Endometrium (tissue), 2 donors: ENCODE measurements around the gene CDH13.

Experiments used
- FAIRE-seq: peaks from 2 replicates; lab custom pipeline; 2012; peaks lifted over from hg19 to GRCh38; lab: Jason Lieb, UNC
- donor health status: control.
- donor health status: control.

Gene CDH13

GRCh38 chr16:82652826-82653225, 26.1 kb downstream of the CDH13 start:
- no peak for FAIRE-seq

DNA sequence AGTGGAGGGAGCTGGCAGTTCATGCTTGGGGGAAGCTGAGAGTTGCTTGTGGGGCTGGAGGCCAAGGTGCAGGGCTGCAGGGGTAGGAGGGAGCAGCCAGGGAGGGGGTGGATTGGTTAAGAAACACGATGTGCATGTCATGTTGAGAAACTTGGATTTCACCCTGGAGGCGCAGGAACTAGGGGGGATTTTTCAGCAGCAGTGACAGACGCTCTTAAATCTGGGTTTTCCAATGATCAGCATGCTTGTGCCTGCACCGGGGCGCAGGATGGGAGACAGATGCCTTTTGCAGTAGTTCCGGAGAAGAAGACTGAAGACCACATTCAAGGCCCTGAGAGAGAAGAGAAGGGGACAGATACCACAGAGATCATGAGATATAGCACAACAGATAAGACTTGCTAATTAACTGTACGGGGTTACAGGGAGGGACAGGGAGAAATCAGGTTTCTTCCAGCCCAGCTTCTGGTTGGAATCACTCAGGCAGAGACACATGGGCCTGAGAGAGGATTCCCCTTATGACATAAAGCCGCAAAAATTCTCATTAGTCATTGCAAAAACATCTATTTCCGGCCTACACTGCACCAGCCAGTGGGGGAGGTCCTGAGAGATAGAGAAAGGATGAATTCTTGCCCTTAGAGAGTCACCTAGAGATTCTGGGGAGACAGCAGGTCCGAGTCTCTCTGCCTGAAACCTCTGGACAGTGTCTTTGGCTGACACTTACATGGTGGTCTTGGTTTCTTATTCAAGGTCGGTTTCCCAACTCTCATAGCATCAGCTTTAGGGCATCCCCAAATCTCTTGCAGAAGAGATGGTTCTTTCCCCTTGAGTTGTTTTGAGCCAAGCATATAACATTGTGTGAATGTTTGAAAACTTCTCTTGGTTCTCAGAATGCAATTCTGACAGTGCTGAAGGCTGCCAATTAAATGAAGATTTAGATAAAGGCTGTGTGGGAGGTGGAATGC, 27.1 kb downstream of the CDH13 start:
- no peak for FAIRE-seq

DNA sequence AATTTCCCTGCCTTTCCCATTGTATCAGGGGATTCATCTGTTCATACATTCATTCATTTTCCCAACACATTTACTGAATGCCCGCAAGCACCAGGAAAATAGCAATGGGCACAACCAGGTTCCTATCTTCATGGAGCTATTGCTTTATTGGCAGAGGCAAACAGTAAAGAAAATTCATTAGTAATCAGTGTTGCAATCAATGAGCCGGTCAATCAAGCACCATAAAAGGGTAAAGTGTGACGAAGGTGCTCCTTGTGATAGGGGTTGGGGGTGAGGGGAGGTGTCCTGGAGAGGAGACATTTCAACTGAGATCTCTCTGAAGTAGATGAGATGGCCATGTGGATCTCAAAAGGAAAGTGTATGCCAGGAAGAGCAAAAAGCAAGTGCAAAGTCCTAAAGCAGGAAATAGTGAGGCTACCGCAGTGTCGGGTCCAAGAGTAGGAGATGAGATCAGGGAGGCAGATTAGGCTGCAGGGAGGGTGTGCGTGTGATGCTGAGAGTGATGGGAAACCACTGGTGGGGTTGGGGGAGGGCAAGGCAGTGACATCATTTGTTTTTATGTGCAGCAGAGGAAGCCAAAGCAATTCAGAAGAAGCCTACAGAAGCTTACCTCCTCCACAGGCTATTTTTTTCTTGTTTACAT, 28.4 kb downstream of the CDH13 start:
- no peak for FAIRE-seq

- FAIRE-seq = no peak
These were observed 29.1 kb downstream of the CDH13 start for GRCh38 chr16:82655720-82656490.

- FAIRE-seq = no peak
These were observed 30.5 kb downstream of the CDH13 start for GRCh38 chr16:82657239-82657638.

GRCh38 chr16:82657786-82658185, 31.0 kb downstream of the CDH13 start:
- no peak for FAIRE-seq

DNA sequence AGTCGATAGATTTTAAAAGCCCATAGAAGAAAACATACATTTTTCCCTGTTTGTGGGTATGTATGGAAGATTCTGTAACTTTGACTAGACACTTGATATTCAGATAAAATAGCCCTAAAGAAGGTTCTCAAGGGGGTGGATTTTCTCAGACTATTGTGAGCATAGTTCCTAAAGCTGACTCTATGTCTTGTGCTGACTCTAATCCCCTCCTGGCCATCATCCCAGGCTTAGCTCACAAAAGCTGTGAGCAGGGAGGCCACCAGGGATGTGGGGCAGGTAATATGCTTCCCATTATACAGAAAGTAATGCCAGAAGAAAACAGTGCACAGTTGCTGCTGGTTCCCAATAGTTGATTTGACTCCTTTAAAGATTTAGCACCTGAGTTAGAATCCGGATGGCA, 32.0 kb downstream of the CDH13 start:
- FAIRE-seq = no peak

GRCh38 chr16:82660075-82660645, 33.4 kb downstream of the CDH13 start:
- no peak for FAIRE-seq

DNA sequence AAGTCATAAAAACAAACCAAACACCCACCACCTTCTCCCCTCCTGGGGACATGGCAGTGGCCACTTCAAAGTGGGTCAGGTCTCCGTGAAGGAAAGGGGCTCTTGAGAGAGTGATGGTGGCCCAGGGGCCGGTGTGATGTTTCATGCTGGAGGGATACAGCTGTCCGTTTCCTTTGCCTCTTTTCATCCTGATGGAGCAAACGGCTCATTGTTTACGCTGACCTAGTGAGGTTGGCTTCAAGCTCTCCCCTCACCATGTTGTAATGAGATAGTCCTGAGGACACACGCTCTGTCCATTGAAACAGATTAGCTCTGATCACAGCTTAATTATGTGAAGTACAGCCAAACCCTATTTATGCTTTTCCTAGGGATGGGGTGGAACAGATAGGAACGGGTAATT, 34.2 kb downstream of the CDH13 start:
- FAIRE-seq = no peak

DNA sequence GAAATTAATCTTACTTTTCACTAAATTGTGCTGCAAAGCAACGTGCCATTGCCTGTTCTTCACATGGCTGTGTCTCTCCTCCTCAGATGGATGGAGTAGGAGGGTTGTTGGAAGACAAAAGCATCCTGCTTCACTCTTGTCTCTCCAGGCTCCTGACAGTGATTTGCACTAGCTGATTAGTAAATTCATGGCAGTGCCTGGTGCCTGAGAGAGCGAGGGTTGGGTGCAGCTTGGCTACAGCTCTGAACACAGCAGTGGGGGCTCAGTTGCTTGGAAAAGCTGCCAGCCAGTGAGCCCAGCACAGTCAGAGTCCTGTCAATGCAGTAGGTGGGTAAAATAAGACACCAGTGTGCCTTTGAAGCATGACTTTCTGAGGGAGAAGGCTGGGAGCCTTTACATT, 37.4 kb downstream of the CDH13 start:
- FAIRE-seq = no peak

- FAIRE-seq = no peak
These were observed 38.3 kb downstream of the CDH13 start for GRCh38 chr16:82665025-82665424.

DNA sequence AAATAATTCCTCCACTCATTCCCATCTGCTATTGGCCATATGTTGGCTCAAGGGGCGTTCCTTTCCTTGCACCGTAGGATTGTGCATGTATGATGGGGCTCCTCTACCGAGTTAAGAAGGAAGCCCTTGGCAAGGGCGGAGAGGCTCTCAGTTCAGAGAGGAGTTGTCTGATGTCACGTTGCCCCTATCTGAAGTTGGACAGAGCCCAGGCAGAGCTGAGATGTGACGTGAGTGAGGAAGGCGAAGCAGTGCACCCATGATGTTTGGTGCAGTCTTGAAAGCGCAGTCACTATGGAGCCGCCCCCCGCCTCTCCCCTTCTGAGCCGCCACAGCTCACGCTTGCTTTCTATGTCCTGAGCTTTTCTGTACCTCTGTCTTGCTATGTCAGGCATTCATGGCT, 40.7 kb downstream of the CDH13 start:
- FAIRE-seq = no peak

DNA sequence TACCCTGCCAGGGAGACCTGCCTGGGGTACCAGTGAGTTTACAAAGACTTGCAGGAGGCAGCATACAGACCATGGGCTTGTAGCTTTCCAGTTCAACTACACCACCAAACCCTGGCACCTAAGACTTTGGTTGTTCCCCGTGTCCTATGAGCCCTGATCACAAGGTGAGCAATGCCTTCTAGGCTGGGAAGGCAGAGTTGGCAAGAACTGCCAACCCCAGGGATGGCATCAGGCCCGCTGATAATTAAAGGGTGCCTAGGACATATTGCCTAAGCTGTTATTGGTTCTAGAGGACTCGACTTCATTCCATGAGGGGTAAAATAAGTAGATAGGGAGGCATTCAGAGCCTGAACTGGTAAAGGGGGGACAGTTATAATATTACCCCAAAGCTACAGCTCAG, 41.3 kb downstream of the CDH13 start:
- FAIRE-seq = no peak

- FAIRE-seq = no peak
These were observed 45.0 kb downstream of the CDH13 start for GRCh38 chr16:82671741-82672140.

- no peak for FAIRE-seq
These were observed 45.9 kb downstream of the CDH13 start for GRCh38 chr16:82672676-82673075.

DNA sequence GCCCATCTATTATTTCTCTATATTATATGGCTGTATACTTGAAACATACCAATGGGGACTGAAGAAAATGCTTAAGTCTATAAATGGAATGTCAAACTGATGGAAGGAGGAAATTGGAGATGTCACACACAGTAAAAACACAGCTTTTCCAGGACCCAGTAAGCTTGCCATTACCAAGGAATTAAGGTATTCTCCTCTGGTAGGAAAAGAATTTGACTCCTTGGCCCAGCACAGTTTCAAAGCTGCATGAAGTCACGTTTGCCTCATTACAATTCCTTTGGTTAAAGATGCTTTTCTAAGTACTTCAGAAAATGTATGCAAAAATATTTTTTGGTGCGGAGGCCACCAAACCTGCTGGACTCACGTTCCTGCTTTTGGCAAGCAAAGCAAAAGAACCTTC, 48.5 kb downstream of the CDH13 start:
- FAIRE-seq = no peak

GRCh38 chr16:82681592-82681991, 54.8 kb downstream of the CDH13 start:
- no peak for FAIRE-seq

GRCh38 chr16:82682767-82683166, 56.0 kb downstream of the CDH13 start:
- FAIRE-seq = no peak

GRCh38 chr16:82684256-82684655, 57.5 kb downstream of the CDH13 start:
- FAIRE-seq = no peak

- no peak for FAIRE-seq
These were observed 58.8 kb downstream of the CDH13 start for GRCh38 chr16:82685526-82685925.

DNA sequence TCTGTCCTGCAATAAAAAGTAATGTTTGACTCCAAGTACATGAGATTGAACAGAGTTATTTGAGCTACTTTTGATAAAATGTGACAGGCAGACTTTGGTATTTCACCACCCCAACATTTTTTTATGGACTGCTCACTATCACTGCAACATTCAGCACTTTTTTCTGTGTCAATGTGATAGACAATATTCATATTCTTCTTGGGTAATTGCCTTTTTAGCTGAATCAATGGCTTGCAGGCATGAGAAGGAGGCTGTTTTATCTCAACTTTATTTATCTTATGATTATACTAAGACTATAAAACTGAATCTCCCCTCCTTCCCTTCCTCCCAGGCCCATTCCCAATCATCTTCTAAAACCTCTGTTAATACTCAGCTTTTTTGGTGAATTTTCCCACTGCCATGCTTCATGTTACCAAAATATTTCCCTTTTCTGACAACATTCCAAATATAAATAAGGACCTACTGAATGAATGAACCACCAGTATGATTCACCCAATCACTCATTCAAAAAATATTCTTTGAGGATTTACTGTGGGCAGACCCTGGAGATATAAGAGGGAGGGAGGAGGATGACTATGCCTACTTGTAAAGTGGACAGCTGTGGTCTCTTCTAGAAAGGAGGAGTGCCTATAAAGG, 67.6 kb downstream of the CDH13 start:
- FAIRE-seq = peak; percentile 84

DNA sequence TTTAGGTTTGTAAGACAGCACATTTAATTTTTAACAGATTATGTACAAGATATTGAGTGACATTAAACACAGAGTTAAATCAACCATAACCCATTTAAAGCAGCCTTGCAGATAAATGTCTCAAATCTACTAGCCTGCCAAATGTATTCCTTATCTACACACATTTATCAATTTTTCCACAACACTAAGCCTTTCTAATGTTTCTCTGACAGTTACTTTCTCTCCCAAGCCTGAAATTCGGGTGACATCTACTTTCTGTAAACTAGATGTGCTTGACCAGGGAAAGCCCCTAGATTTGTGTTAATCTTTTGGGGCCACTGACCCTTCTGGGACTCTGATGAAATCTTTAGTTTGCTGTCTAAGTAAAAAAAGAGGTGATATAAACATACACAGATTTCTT, 69.0 kb downstream of the CDH13 start:
- FAIRE-seq = no peak
